Activated CD4-positive, alpha-beta T cell treated with anti-CD3 and anti-CD28 coated beads, Interleukin-2, amount 10 ng/mL, durations not matched to agents 24 days and 14 days (primary cell): ENCODE data around the gene APOA5. TPM values are rescaled to one million over a fixed set of nuclear protein-coding genes. Genes with fewer than 3 reads are reported as not detected.

Experiments used
- DNase-seq: peaks from one replicate; pipeline ENCODE4 v3.0.0; 2022
- H3K27ac Mint-ChIP-seq: one replicate; pipeline ENCODE4 v1.8.0; 2022; ENCODE audit warnings: mild to moderate bottlenecking, mixed read lengths
- H3K27me3 Mint-ChIP-seq: one replicate; pipeline ENCODE4 v1.8.0; 2022; ENCODE audit warnings: mixed read lengths
- H3K36me3 Mint-ChIP-seq: one replicate; pipeline ENCODE4 v1.8.0; 2022; ENCODE audit warnings: low read depth, mild to moderate bottlenecking, mixed read lengths
- H3K4me1 Mint-ChIP-seq: one replicate; pipeline ENCODE4 v1.8.0; 2021; ENCODE audit warnings: mixed read lengths
- H3K4me3 Mint-ChIP-seq: one replicate; pipeline ENCODE4 v1.8.0; 2022; ENCODE audit warnings: mild to moderate bottlenecking, moderate library complexity, mixed read lengths
- H3K9me3 Mint-ChIP-seq: one replicate; pipeline ENCODE4 v1.8.0; 2021; ENCODE audit warnings: mixed read lengths
- intact Hi-C: fragments of 100-400 bp; cut with micrococcal nuclease; formaldehyde crosslinking; loops from one replicate; pipeline ENCODE4 v1.15.1; 2023
- total RNA-seq: library from RNA; stranded (reverse); gene quantifications from 2 replicates; pipeline ENCODE4 v1.2.3, GENCODE V29; 2022

APOA5 gene
- total RNA-seq, 1 donor from 2014 or later, result not detected

GRCh38 chr11:116750070-116750718 is 41.5 kb downstream of the APOA5 start:
- DNase-seq, result no peak
- Mint-ChIP-seq H3K4me3 (no peak overlapping the region), H3K36me3 (peaks cover 35% of the 10 kb centered on the region), H3K4me1 (peaks cover 5% of the 10 kb centered on the region), H3K9me3 (no peaks in the 10 kb centered on the region), H3K27ac (no peak overlapping the region), H3K27me3 (no peaks in the 10 kb centered on the region)
- intact Hi-C loops, result no loop called here

GRCh38 chr11:116742104-116742503 is 49.6 kb downstream of the APOA5 start:
- H3K9me3 Mint-ChIP-seq, result no peaks in the 10 kb centered on the region
- H3K27ac Mint-ChIP-seq, result no peak overlapping the region
- no peak for DNase-seq
- H3K4me3 Mint-ChIP-seq, result no peak overlapping the region
- peaks cover 4% of the 10 kb centered on the region for H3K36me3 Mint-ChIP-seq
- H3K4me1 Mint-ChIP-seq, result peaks cover 3% of the 10 kb centered on the region
- intact Hi-C loops, result no loop called here
- no peaks in the 10 kb centered on the region for H3K27me3 Mint-ChIP-seq

DNA sequence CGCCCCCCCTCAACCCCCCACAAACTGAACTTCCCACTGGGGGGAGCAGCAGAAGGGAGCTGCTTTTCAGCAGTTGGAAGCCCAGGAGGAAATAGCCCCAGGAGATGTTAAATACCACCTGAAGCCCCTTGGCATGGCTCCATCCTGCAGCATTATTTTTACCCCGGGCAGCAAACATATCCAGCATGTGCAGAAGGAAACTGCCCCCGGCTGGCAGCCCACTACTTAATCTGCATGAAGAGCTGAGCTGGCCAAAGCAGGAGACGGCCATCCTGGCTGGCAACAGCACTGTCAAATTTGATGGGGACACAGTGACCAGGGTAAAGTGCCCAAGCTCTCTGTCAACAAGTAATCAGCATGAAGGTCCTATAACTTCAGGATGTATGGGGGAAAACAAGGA is 50.9 kb downstream of the APOA5 start:
- H3K27ac Mint-ChIP-seq, result no peak overlapping the region
- intact Hi-C loops, result no loop called here
- DNase-seq, result no peak
- H3K4me1 Mint-ChIP-seq, result peaks cover 3% of the 10 kb centered on the region
- no peak overlapping the region for H3K4me3 Mint-ChIP-seq
- H3K9me3 Mint-ChIP-seq, result no peaks in the 10 kb centered on the region
- H3K36me3 Mint-ChIP-seq, result no peaks in the 10 kb centered on the region
- H3K27me3 Mint-ChIP-seq, result no peaks in the 10 kb centered on the region

Other genes starting within 250 kb of the APOA5 start
- 31.5 and 33.2 TPM in 2 replicates for gene BUD13, start 18.9 kb downstream of the APOA5 start, total RNA-seq
- gene ZPR1, start 3.9 kb downstream of the APOA5 start, total RNA-seq, result 105 and 106 TPM in 2 replicates
- not detected in 2 replicates for gene APOA4, start 31.4 kb upstream of the APOA5 start, total RNA-seq
- gene APOC3, start 38.0 kb upstream of the APOA5 start, total RNA-seq, result not detected in 2 replicates
- gene APOA1, start 45.7 kb upstream of the APOA5 start, total RNA-seq, result 0.36 TPM in 1 of 2 replicates, not detected in the other